GM12878 (cell line): ENCODE measurements around the gene C3. TPM values are rescaled to one million over a fixed set of nuclear protein-coding genes. Genes with fewer than 3 reads are reported as not detected.
A peak's percentile ranks its signal among the peaks of the same experiment; 100 is the strongest.

Experiments used
- CBX5 ChIP-seq: sonication (generic); IDR thresholded peaks from 2 replicates; pipeline ENCODE4 v1.6.1; 2016; ENCODE audit warnings: low read depth, moderate library complexity, mild to moderate bottlenecking, inconsistent platforms
- FOS ChIP-seq: IDR thresholded peaks from 3 replicates; pipeline ENCODE4 v1.6.1; 2011; ENCODE audit warnings: borderline replicate concordance; ENCODE audit not compliant: insufficient read length; ENCODE audit errors: extremely low read depth
- KAT2A ChIP-seq: conservative IDR thresholded peaks from 2 replicates; pipeline ENCODE4 v1.6.1; 2011; ENCODE audit warnings: low read depth, low read length; ENCODE audit not compliant: control insufficient read depth
- NBN ChIP-seq: fragments of 450-650 bp; IDR thresholded peaks from 2 replicates; pipeline ENCODE4 v1.6.1; 2016
- NFXL1 ChIP-seq: fragments of 450-650 bp; IDR thresholded peaks from 2 replicates; pipeline ENCODE4 v1.6.1; 2017; ENCODE audit warnings: antibody characterized with exemption, mild to moderate bottlenecking, borderline replicate concordance
- RAD21 ChIP-seq: IDR thresholded peaks from 2 replicates; pipeline ENCODE4 v1.6.1; 2011; ENCODE audit warnings: mild to moderate bottlenecking, low read depth, low read length, moderate library complexity; ENCODE audit not compliant: insufficient read depth
- RAD51 ChIP-seq: fragments of 450-650 bp; IDR thresholded peaks from 2 replicates; pipeline ENCODE4 v1.6.1; 2016; ENCODE audit warnings: moderate library complexity, mild to moderate bottlenecking, inconsistent platforms
- SMAD1 ChIP-seq: fragments of 450-650 bp; IDR thresholded peaks from 2 replicates; pipeline ENCODE4 v1.6.1; 2018; ENCODE audit warnings: mild to moderate bottlenecking, low read depth; ENCODE audit not compliant: partially characterized antibody
- microRNA-seq: library from miRNA; unstranded; fragments of <30 nt; microRNA quantifications from one replicate; pipeline ENCODE4, GENCODE V29; 2018
- polyA plus RNA-seq, 11 experiments: library from polyadenylated mRNA; depleted of rRNA in 4 of 11; unstranded in 6 of 11; stranded (reverse) in 5 of 11; fragments of >200 nt; fragmentation: Nextera tagmentation in 4 of 11; fragmentation: Illumina TruSeq in 1 of 11; extraction: Ambion mirVana in 4 of 11; extraction: Trizol in 1 of 11; gene quantifications; 1 replicate in 1 of 11; 2 replicates in 10 of 11; pipeline versions ENCODE4 v1.2.1 to v1.2.3, GENCODE V29; 2011 to 2016; ENCODE audit warnings: inconsistent platforms in 2 of 11, missing spikeins in 2 of 11, low read depth in 1 of 11
- total RNA-seq, 4 experiments: library from RNA; depleted of rRNA in 3 of 4; stranded (reverse); fragments of >200 nt in 3 of 4; fragmentation: Illumina TruSeq in 1 of 4; extraction: Trizol in 1 of 4; gene quantifications; 2 replicates each; pipeline versions ENCODE4 v1.2.1 to v1.2.3, GENCODE V29; 2013 to 2021
- TF ChIP-seq, protein P1 (sequence below): fragments of 450-650 bp; formaldehyde crosslinking; IDR thresholded peaks from 2 replicates; pipeline ENCODE4 v1.5.0; 2022; ENCODE audit warnings: mild to moderate bottlenecking, missing genetic modification characterization
- TF ChIP-seq, protein P2 (sequence below): fragments of 450-650 bp; formaldehyde crosslinking; IDR thresholded peaks from 2 replicates; pipeline ENCODE4 v1.4.0; 2022; ENCODE audit warnings: mild to moderate bottlenecking, moderate library complexity

The C3 gene
- total and polyA plus RNA-seq, 10 of the 15 experiments (the other 5 are each of a cell fraction or from before 2014, with no cell fraction given), result 0.20 to 6.7 (median 0.72) TPM

DNA sequence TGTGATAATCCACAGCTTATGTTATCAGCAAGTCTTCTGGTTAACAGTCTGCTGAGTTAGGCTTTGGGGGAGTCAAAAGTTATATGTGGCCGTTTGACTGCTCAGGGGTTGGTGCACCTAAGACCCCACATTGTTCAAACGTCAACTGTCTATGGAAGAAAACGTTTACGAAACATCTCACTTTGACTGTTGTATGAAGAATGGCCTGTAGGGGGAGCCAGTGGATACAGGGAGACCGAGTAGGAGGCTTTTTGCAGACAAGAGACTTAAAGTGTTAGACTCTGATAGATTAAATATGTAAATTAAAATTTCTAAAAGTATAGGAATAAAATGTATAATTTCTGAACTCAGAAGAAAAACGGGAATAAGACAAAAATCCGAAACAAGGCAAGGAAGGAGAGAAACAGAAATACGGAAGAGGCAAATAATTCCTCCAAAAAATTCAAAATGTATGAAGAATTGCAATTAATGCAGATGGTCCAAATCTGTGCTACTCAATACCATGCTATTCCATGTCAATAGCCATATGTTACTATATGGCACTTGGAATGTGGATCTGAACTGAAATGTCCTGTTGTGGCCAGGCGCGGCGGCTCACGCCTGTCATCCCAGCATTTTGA, 88.3 kb downstream of the C3 start (continued):
- TF ChIP-seq, protein P1, sequence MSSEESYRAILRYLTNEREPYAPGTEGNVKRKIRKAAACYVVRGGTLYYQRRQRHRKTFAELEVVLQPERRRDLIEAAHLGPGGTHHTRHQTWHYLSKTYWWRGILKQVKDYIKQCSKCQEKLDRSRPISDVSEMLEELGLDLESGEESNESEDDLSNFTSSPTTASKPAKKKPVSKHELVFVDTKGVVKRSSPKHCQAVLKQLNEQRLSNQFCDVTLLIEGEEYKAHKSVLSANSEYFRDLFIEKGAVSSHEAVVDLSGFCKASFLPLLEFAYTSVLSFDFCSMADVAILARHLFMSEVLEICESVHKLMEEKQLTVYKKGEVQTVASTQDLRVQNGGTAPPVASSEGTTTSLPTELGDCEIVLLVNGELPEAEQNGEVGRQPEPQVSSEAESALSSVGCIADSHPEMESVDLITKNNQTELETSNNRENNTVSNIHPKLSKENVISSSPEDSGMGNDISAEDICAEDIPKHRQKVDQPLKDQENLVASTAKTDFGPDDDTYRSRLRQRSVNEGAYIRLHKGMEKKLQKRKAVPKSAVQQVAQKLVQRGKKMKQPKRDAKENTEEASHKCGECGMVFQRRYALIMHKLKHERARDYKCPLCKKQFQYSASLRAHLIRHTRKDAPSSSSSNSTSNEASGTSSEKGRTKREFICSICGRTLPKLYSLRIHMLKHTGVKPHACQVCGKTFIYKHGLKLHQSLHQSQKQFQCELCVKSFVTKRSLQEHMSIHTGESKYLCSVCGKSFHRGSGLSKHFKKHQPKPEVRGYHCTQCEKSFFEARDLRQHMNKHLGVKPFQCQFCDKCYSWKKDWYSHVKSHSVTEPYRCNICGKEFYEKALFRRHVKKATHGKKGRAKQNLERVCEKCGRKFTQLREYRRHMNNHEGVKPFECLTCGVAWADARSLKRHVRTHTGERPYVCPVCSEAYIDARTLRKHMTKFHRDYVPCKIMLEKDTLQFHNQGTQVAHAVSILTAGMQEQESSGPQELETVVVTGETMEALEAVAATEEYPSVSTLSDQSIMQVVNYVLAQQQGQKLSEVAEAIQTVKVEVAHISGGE (CRISPR knock-in tag), result no peak
- TF ChIP-seq NFXL1 (no peak), NBN (no peak), RAD51 (no peak), RAD21 (peak; percentile 86), SMAD1 (no peak), KAT2A (no peak), FOS (no peak), CBX5 (no peak)
- TF ChIP-seq, protein P2, sequence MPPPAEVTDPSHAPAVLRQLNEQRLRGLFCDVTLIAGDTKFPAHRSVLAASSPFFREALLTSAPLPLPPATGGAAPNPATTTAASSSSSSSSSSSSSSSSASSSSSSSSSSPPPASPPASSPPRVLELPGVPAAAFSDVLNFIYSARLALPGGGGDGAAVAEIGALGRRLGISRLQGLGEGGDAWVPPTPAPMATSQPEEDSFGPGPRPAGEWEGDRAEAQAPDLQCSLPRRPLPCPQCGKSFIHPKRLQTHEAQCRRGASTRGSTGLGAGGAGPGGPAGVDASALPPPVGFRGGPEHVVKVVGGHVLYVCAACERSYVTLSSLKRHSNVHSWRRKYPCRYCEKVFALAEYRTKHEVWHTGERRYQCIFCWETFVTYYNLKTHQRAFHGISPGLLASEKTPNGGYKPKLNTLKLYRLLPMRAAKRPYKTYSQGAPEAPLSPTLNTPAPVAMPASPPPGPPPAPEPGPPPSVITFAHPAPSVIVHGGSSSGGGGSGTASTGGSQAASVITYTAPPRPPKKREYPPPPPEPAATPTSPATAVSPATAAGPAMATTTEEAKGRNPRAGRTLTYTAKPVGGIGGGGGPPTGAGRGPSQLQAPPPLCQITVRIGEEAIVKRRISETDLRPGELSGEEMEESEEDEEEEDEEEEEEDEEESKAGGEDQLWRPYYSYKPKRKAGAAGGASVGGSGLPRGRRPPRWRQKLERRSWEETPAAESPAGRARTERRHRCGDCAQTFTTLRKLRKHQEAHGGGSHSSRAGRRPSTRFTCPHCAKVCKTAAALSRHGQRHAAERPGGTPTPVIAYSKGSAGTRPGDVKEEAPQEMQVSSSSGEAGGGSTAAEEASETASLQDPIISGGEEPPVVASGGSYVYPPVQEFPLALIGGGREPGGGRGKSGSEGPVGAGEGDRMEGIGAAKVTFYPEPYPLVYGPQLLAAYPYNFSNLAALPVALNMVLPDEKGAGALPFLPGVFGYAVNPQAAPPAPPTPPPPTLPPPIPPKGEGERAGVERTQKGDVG (CRISPR knock-in tag), result no peak

Small RNA genes within 50 kb of the gene (microRNA-seq; reads per million reads assigned to microRNA genes)
- 0.75 reads per million for gene MIR6791

Other genes with a start within 250 kb of the C3 start
Only the 7 nearest of the 10 such genes appear.
- gene CD70, start 129.5 kb downstream of the C3 start, total RNA-seq (2014; rRNA removed), result 421 and 441 TPM in 2 replicates
- gene CD70, start 129.5 kb downstream of the C3 start, total RNA-seq (2014; rRNA removed; fragmentation: Illumina TruSeq; extraction: Trizol), result 151 and 155 TPM in 2 replicates
- 269 and 285 TPM in 2 replicates for gene CD70, start 129.5 kb downstream of the C3 start, total RNA-seq (2021)
- gene CD70, start 129.5 kb downstream of the C3 start, polyA plus RNA-seq (2011; rRNA removed), result 117 and 262 TPM in 2 replicates
- 9.4 and 52.9 TPM in 2 replicates for gene CD70, start 129.5 kb downstream of the C3 start, polyA plus RNA-seq (2014; fragmentation: Illumina TruSeq; extraction: Trizol)
- gene CD70, start 129.5 kb downstream of the C3 start, polyA plus RNA-seq (2014; fragmentation: Nextera tagmentation; extraction: Ambion mirVana), result 10 to 100 TPM; 16.4 to 35.8 TPM
- 405 and 437 TPM in 2 replicates for gene CD70, start 129.5 kb downstream of the C3 start, polyA plus RNA-seq (2014; rRNA removed)
- 100 to 1,000 TPM; 348 to 371 TPM for gene CD70, start 129.5 kb downstream of the C3 start, polyA plus RNA-seq (2016; fragmentation: Nextera tagmentation; extraction: Ambion mirVana)
- 37.2 and 38.9 TPM in 2 replicates for gene TNFSF14, start 50.5 kb downstream of the C3 start, total RNA-seq (2014; rRNA removed)
- gene TNFSF14, start 50.5 kb downstream of the C3 start, total RNA-seq (2014; rRNA removed; fragmentation: Illumina TruSeq; extraction: Trizol), result 30.6 and 31.4 TPM in 2 replicates
- 36.7 and 40.5 TPM in 2 replicates for gene TNFSF14, start 50.5 kb downstream of the C3 start, total RNA-seq (2021)
- gene TNFSF14, start 50.5 kb downstream of the C3 start, polyA plus RNA-seq (2011; rRNA removed), result 17.3 and 21.7 TPM in 2 replicates
- 34.2 and 34.7 TPM in 2 replicates for gene TNFSF14, start 50.5 kb downstream of the C3 start, polyA plus RNA-seq (2014; fragmentation: Illumina TruSeq; extraction: Trizol)
- gene TNFSF14, start 50.5 kb downstream of the C3 start, polyA plus RNA-seq (2014; fragmentation: Nextera tagmentation; extraction: Ambion mirVana), result 1 to 10 TPM; 4.3 to 5.7 TPM
- 26.6 and 29.4 TPM in 2 replicates for gene TNFSF14, start 50.5 kb downstream of the C3 start, polyA plus RNA-seq (2014; rRNA removed)
- gene TNFSF14, start 50.5 kb downstream of the C3 start, polyA plus RNA-seq (2016; fragmentation: Nextera tagmentation; extraction: Ambion mirVana), result 10 to 100 TPM; 30.0 to 31.2 TPM
- gene GPR108, start 16.9 kb upstream of the C3 start, total RNA-seq (2014; rRNA removed), result 63.1 and 67.7 TPM in 2 replicates
- gene GPR108, start 16.9 kb upstream of the C3 start, total RNA-seq (2014; rRNA removed; fragmentation: Illumina TruSeq; extraction: Trizol), result 42.7 and 43.8 TPM in 2 replicates
- gene GPR108, start 16.9 kb upstream of the C3 start, total RNA-seq (2021), result 64.7 and 71.0 TPM in 2 replicates
- 33.6 and 56.2 TPM in 2 replicates for gene GPR108, start 16.9 kb upstream of the C3 start, polyA plus RNA-seq (2011; rRNA removed)
- gene GPR108, start 16.9 kb upstream of the C3 start, polyA plus RNA-seq (2014; fragmentation: Illumina TruSeq; extraction: Trizol), result 28.9 and 56.1 TPM in 2 replicates
- gene GPR108, start 16.9 kb upstream of the C3 start, polyA plus RNA-seq (2014; fragmentation: Nextera tagmentation; extraction: Ambion mirVana), result 10 to 100 TPM in 1 of 2 experiments, 1 to 10 TPM in 1; 4.4 to 17.6 TPM
- 81.1 and 87.2 TPM in 2 replicates for gene GPR108, start 16.9 kb upstream of the C3 start, polyA plus RNA-seq (2014; rRNA removed)
- 10 to 100 TPM; 57.9 to 63.1 TPM for gene GPR108, start 16.9 kb upstream of the C3 start, polyA plus RNA-seq (2016; fragmentation: Nextera tagmentation; extraction: Ambion mirVana)
- 34.6 and 39.5 TPM in 2 replicates for gene TRIP10, start 19.0 kb upstream of the C3 start, total RNA-seq (2014; rRNA removed)
- gene TRIP10, start 19.0 kb upstream of the C3 start, total RNA-seq (2014; rRNA removed; fragmentation: Illumina TruSeq; extraction: Trizol), result 28.1 and 28.5 TPM in 2 replicates
- gene TRIP10, start 19.0 kb upstream of the C3 start, total RNA-seq (2021), result 48.6 and 52.7 TPM in 2 replicates
- 30.1 and 44.0 TPM in 2 replicates for gene TRIP10, start 19.0 kb upstream of the C3 start, polyA plus RNA-seq (2011; rRNA removed)
- 34.7 and 38.5 TPM in 2 replicates for gene TRIP10, start 19.0 kb upstream of the C3 start, polyA plus RNA-seq (2014; fragmentation: Illumina TruSeq; extraction: Trizol)
- 1 to 10 TPM in 1 of 2 experiments, under 1 TPM in 1; 0.79 to 2.2 TPM for gene TRIP10, start 19.0 kb upstream of the C3 start, polyA plus RNA-seq (2014; fragmentation: Nextera tagmentation; extraction: Ambion mirVana)
- 54.5 and 56.3 TPM in 2 replicates for gene TRIP10, start 19.0 kb upstream of the C3 start, polyA plus RNA-seq (2014; rRNA removed)
- gene TRIP10, start 19.0 kb upstream of the C3 start, polyA plus RNA-seq (2016; fragmentation: Nextera tagmentation; extraction: Ambion mirVana), result 10 to 100 TPM; 26.6 to 30.4 TPM
- gene SH2D3A, start 46.8 kb upstream of the C3 start, total RNA-seq (2014; rRNA removed), result 16.8 and 20.6 TPM in 2 replicates
- gene SH2D3A, start 46.8 kb upstream of the C3 start, total RNA-seq (2014; rRNA removed; fragmentation: Illumina TruSeq; extraction: Trizol), result 6.0 and 8.7 TPM in 2 replicates
- 18.8 and 20.6 TPM in 2 replicates for gene SH2D3A, start 46.8 kb upstream of the C3 start, total RNA-seq (2021)
- gene SH2D3A, start 46.8 kb upstream of the C3 start, polyA plus RNA-seq (2011; rRNA removed), result 4.9 and 6.6 TPM in 2 replicates
- gene SH2D3A, start 46.8 kb upstream of the C3 start, polyA plus RNA-seq (2014; fragmentation: Illumina TruSeq; extraction: Trizol), result 3.4 and 7.7 TPM in 2 replicates
- gene SH2D3A, start 46.8 kb upstream of the C3 start, polyA plus RNA-seq (2014; fragmentation: Nextera tagmentation; extraction: Ambion mirVana), result 1 to 10 TPM in 1 of 2 experiments, under 1 TPM in 1; 0.77 to 1.4 TPM
- gene SH2D3A, start 46.8 kb upstream of the C3 start, polyA plus RNA-seq (2014; rRNA removed), result 24.4 and 24.7 TPM in 2 replicates
- gene SH2D3A, start 46.8 kb upstream of the C3 start, polyA plus RNA-seq (2016; fragmentation: Nextera tagmentation; extraction: Ambion mirVana), result 10 to 100 TPM; 10.3 to 12.9 TPM
- 46.4 and 50.7 TPM in 2 replicates for gene VAV1, start 52.1 kb upstream of the C3 start, total RNA-seq (2014; rRNA removed)
- gene VAV1, start 52.1 kb upstream of the C3 start, total RNA-seq (2014; rRNA removed; fragmentation: Illumina TruSeq; extraction: Trizol), result 39.9 and 44.5 TPM in 2 replicates
- 65.4 and 76.8 TPM in 2 replicates for gene VAV1, start 52.1 kb upstream of the C3 start, total RNA-seq (2021)
- gene VAV1, start 52.1 kb upstream of the C3 start, polyA plus RNA-seq (2011; rRNA removed), result 21.9 and 36.9 TPM in 2 replicates
- gene VAV1, start 52.1 kb upstream of the C3 start, polyA plus RNA-seq (2014; fragmentation: Illumina TruSeq; extraction: Trizol), result 31.2 and 47.2 TPM in 2 replicates
- gene VAV1, start 52.1 kb upstream of the C3 start, polyA plus RNA-seq (2014; fragmentation: Nextera tagmentation; extraction: Ambion mirVana), result 1 to 10 TPM; 1.6 to 4.3 TPM
- gene VAV1, start 52.1 kb upstream of the C3 start, polyA plus RNA-seq (2014; rRNA removed), result 48.5 and 52.7 TPM in 2 replicates
- 10 to 100 TPM; 15.0 to 15.9 TPM for gene VAV1, start 52.1 kb upstream of the C3 start, polyA plus RNA-seq (2016; fragmentation: Nextera tagmentation; extraction: Ambion mirVana)
- gene ADGRE1, start 166.9 kb upstream of the C3 start, total RNA-seq (2014; rRNA removed), result 10.2 and 11.3 TPM in 2 replicates
- 8.4 and 9.4 TPM in 2 replicates for gene ADGRE1, start 166.9 kb upstream of the C3 start, total RNA-seq (2014; rRNA removed; fragmentation: Illumina TruSeq; extraction: Trizol)
- gene ADGRE1, start 166.9 kb upstream of the C3 start, total RNA-seq (2021), result 7.9 and 8.9 TPM in 2 replicates
- 25.7 and 35.7 TPM in 2 replicates for gene ADGRE1, start 166.9 kb upstream of the C3 start, polyA plus RNA-seq (2011; rRNA removed)
- gene ADGRE1, start 166.9 kb upstream of the C3 start, polyA plus RNA-seq (2014; fragmentation: Illumina TruSeq; extraction: Trizol), result 11.6 and 12.7 TPM in 2 replicates
- 10 to 100 TPM; 14.4 to 23.7 TPM for gene ADGRE1, start 166.9 kb upstream of the C3 start, polyA plus RNA-seq (2014; fragmentation: Nextera tagmentation; extraction: Ambion mirVana)
- 9.4 and 9.7 TPM in 2 replicates for gene ADGRE1, start 166.9 kb upstream of the C3 start, polyA plus RNA-seq (2014; rRNA removed)
- 1 to 10 TPM; 8.6 TPM for gene ADGRE1, start 166.9 kb upstream of the C3 start, polyA plus RNA-seq (2016; fragmentation: Nextera tagmentation; extraction: Ambion mirVana)